Astrocyte of the cerebellum (primary cell): ENCODE results near the gene TRABD2B.

Experiments
- DNase-seq: peaks from one replicate; pipeline ENCODE4 v3.0.0-alpha.2; 2011; ENCODE audit warnings: low read depth
- H3K4me3 ChIP-seq: 2 replicates; pipeline ENCODE4 v1.5.1; 2011; ENCODE audit warnings: mild to moderate bottlenecking, low read depth, low read length, moderate library complexity
- CTCF ChIP-seq: IDR thresholded peaks from 2 replicates; pipeline ENCODE4 v1.5.1; 2012; ENCODE audit warnings: low read length, low read depth, moderate library complexity, mild to moderate bottlenecking; ENCODE audit errors: missing control alignments
- in situ Hi-C: cut with HindIII; loops from 2 replicates; pipeline ENCODE4 v1.10.0; 2017; ENCODE audit warnings: low sequenced_read_pairs

Gene TRABD2B

GRCh38 chr1:47849005-47849521 lies 148.1 kb downstream of the TRABD2B start:
- in situ Hi-C loops = no loop called here
- no peak for DNase-seq
- no peak overlapping the region for H3K4me3 ChIP-seq
- no peak for TF ChIP-seq CTCF

- no peak for DNase-seq
These were observed 149.4 kb downstream of the TRABD2B start for GRCh38 chr1:47847763-47848162.

GRCh38 chr1:47844558-47844955 lies 152.6 kb downstream of the TRABD2B start:
- no peak for DNase-seq
- no peak for TF ChIP-seq CTCF
- H3K4me3 ChIP-seq = no peak overlapping the region
- in situ Hi-C loops = no loop called here

More at GRCh38 chr1:47847763-47848162, 149.4 kb downstream of the TRABD2B start:
- TF ChIP-seq CTCF = no peak
- in situ Hi-C loops = no loop called here
- H3K4me3 ChIP-seq = no peak overlapping the region

GRCh38 chr1:47843781-47844557 lies 153.2 kb downstream of the TRABD2B start:
- no peak for TF ChIP-seq CTCF
- in situ Hi-C loops = no loop called here

GRCh38 chr1:47843059-47843458 lies 154.1 kb downstream of the TRABD2B start:
- no peak for TF ChIP-seq CTCF
- in situ Hi-C loops = no loop called here
- H3K4me3 ChIP-seq = no peak overlapping the region
- DNase-seq = no peak

More at GRCh38 chr1:47843781-47844557, 153.2 kb downstream of the TRABD2B start:
- no peak overlapping the region for H3K4me3 ChIP-seq
- DNase-seq = no peak

- no peak overlapping the region for H3K4me3 ChIP-seq
- DNase-seq = no peak
- TF ChIP-seq CTCF = no peak
- in situ Hi-C loops = no loop called here
These were observed 154.8 kb downstream of the TRABD2B start for GRCh38 chr1:47842228-47842919.
